HG03045 (cell line): ENCODE results near the gene DYNC1I2.
"Not testable (repeated sequence)": the region's sequence is repeated elsewhere in the genome, so short reads cannot be mapped to it uniquely, and the experiment has no call there.

Experiments used
- ATAC-seq: cut with Tn5 transposase; IDR thresholded peaks from one replicate; pipeline ENCODE4 v1.9.1; 2021; ENCODE audit warnings: mild to moderate bottlenecking, moderate library complexity; ENCODE audit not compliant: unreplicated experiment

Gene DYNC1I2

DNA sequence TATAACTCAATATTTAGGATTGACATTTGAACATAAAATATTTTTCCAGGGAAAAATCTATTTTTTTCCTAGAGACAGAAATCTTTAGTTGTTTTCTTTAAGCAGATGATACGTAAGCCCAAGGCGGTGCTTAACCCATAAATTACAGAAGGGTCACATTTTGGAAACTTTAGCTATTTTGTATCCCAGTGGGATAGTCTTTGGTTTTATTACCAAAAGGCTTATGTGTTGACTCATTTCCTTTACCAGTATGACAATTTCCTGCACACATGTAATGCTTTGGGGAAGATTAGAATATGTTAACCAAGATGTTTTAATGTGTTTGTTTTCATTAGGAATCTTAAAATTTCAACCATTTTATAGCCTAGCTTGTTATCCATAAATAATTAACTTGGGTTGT is 24.8 kb downstream of the DYNC1I2 start:
- no peak for ATAC-seq

- ATAC-seq: peak; percentile 82
Measured at GRCh38 chr2:171718720-171719119, 31.5 kb downstream of the DYNC1I2 start.

DNA sequence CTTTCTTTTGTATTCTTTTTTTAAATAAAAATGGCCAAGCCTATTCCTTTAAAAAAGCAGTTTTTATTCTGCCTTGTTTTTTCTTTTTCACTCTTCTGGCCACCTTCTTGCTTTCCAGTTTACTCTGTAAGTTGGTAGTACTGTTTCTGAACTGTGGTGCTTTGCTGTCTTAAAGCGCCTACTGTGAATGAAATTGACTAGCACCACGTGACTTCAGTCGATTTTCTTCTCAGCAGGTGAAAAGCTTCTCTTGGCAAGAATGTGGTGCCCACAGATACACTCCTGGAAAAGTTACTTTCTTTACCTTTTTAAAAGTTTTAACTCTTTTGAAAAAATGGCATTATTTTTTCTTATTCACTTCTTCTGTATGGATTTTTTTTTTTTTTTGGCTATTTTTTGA is 32.4 kb downstream of the DYNC1I2 start:
- no peak for ATAC-seq

DNA sequence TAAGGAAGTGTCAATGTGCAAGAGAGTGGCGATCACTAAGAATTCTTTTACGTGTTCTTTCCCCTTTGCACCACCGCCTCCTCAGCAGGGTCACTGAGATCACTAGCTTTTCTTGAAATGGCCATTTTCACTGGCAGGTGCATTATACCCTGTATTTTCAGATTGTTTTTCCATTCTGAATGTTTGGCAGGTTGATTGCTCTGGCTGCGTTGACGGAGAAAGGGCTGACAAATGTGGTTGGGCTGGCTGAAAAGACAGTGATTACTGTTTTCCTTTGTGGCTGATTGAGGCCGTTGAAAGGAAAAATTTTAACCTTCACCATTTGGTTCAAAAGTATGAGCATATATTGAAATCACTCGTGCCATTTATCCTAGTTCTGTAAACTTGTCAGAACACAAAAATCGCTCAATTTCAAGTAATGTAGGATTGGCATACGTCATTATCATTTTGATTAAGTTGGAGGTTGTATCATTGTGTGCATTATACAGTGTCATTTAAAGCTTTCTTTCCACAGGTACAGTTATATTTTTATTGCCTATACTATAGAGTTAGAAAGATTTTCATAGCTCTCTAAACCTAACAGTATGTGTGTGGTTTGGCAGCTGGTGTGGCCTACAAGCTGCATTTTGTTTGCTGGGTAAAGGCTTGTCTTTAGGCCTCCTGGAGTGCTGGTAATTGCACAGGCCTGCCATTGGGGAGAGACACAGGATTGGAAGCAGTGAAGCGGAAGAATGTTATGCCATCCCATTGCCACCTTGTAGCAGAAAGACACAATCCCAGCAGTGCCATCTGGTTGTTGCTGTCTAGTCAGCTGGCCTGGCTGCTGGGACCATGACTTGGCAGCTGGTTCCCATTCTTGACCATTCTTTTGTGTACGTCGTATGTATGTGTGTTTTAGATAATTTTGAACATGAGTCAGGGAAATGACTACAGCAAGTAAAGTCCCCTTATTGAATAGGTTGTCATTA is 36.7 kb downstream of the DYNC1I2 start:
- ATAC-seq: no peak

- ATAC-seq: no peak
Measured at GRCh38 chr2:171726847-171727450, 39.7 kb downstream of the DYNC1I2 start.

DNA sequence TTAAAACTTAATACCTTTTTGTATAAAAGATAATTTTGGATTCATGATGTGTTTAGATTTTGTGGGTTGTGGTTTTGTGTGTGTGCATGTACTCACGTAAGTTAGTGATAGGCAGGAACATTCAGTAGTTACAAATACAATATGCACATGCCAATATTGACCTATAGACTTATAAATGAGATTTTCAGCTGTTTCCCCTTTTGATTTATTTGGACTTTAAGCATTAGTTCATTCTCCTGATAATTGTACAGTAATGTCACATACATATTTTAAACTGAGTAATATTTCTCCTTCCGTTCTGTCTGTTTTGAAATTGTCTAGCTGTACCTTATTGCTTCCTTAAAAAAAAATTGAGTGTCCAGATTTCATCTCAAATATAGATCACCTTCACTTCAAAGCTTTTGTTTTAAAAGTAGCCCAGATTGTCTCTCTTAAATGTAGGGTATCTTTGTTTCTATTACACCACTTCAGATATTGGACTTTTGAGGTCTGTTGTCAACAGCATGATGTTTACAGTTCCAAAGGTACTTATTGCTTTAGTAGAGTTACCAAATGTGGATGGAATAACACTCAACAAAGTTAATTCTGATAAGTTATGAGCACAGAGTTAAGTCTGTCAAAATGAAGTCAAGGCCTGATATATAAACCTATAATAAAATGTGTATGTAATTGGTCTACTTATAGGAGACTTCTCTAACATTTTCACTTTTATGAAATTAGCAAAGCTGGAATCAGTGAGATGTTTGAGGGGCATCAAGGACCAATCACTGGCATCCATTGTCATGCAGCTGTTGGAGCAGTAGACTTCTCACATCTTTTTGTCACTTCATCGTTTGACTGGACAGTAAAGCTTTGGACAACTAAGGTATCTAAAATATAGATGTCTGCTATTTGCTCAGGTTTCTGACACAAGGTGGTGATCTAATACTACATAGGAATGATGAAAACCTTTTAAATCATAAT is 42.0 kb downstream of the DYNC1I2 start:
- ATAC-seq: no peak

DNA sequence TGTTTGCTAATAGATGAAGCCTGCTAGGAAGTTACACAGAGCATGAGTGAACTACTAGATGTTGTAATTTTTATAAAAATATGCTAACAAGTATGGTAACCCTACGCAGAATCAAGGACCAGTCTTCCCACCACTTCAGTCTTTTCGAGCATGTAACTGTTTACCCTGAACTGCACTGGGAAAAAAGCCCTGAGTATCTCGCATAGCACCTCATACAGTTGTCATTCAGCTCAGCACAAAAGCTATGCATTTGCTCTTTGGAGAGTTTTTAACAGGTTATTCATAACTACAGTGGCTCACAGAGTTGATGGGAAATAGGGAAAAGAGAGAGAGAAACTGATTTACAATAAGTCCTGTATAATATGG is 42.7 kb downstream of the DYNC1I2 start:
- ATAC-seq: no peak

GRCh38 chr2:171735991-171736710 is 48.9 kb downstream of the DYNC1I2 start:
- ATAC-seq: no peak

DNA sequence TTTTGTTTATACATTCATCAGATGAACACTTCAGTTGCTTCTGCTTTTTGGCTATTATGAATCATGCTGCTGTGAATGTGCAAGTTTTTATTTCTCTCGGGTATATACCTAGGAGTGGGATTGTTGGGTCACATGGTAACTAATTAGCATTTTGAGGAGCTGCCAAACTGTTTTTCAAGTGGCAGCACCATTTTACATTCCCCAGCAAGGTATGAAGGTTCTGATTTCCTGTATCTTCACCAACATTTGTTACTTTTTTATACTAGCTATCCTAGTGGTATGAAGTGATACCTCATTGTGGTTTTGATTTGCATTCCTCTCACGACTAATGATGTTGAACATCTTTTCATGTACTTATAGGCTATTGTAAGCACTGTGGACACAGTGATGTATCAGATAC is 53.9 kb downstream of the DYNC1I2 start:
- peak; percentile 46 for ATAC-seq

- no peak for ATAC-seq
Measured at GRCh38 chr2:171742760-171743159, 55.5 kb downstream of the DYNC1I2 start.

DNA sequence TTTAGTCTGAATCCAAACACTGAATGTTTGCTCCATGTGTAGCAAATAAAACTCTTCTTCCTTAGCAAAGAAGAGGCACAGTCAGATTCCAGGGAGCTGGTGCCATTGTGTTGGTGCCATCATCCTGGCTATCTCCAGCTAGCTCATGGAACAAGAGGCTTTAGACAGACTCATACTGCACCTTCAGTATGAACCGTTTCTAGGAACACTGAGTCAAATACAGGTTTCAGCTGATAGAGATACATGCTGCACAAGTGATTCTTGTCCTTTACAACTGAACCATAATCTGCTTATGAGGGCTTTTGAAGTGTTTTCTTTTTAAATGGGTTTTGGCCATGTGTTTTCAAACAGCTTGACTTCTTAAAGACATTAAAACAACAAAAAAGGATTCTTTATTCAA is 57.9 kb downstream of the DYNC1I2 start:
- ATAC-seq: no peak

GRCh38 chr2:171745806-171746205 is 58.5 kb downstream of the DYNC1I2 start:
- no peak for ATAC-seq

DNA sequence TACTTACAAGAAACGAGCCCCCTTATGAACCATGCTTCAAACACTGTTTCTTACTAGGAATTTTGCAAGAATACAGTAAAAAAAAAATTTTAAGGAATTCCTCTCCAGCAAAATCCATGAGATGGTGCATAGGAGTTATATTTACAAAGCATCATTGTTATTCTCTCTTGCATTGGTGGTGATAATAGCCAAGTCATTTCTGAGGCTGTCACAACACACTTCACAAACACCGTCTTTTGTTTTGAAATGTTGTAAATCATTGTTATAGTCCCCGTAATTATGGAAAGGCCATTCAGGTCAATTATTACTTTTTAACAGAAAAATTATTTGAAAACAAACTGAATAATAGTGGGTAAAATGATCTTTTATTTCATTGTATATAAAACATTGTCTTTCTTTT is 60.1 kb downstream of the DYNC1I2 start:
- no peak for ATAC-seq

- no peak for ATAC-seq
Measured at GRCh38 chr2:171754254-171754939, 67.1 kb downstream of the DYNC1I2 start.

- not testable (repeated sequence) for ATAC-seq
Measured at GRCh38 chr2:171758762-171759161, 71.5 kb downstream of the DYNC1I2 start.

- not testable (repeated sequence) for ATAC-seq
Measured at GRCh38 chr2:171761176-171761575, 73.9 kb downstream of the DYNC1I2 start.

- no peak for ATAC-seq
Measured at GRCh38 chr2:171762879-171763573, 75.8 kb downstream of the DYNC1I2 start.

GRCh38 chr2:171763602-171764001 is 76.3 kb downstream of the DYNC1I2 start:
- ATAC-seq: no peak

DNA sequence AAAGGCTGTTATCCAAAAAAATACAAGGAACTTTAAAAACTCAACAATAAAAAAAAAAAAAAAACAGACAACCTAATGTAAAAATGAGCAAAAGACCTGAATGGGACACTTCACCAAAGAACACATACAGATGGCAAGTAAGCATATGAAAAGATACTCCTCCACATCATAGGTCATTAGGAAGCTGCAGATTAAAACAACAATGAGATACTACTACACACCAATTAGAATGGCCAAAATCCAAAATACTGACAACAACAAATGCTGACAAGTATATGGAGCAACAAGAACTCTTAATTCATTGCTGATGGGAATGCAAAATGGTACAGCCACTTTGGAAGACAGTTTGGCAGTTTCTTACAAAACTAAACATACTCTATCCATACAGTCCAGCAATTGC is 84.2 kb downstream of the DYNC1I2 start:
- no peak for ATAC-seq
